GOT3 (cell line): Measurements from ENCODE around the gene DNAJB13.
"Not testable (repeated sequence)": the region's sequence is repeated elsewhere in the genome, so short reads cannot be mapped to it uniquely, and the experiment has no call there.

Experiments
- DNase-seq: peaks from one replicate; lab custom pipeline; 2025; ENCODE audit warnings: mixed read lengths; lab: John Stamatoyannopoulos, UW

The DNAJB13 gene

GRCh38 chr11:73977856-73978519 is 27.2 kb downstream of the DNAJB13 start:
- no peak for DNase-seq

GRCh38 chr11:73978576-73979086 is 27.8 kb downstream of the DNAJB13 start:
- DNase-seq, result no peak

GRCh38 chr11:73980001-73980961 is 29.5 kb downstream of the DNAJB13 start:
- DNase-seq, result no peak

- no peak for DNase-seq
Measured at GRCh38 chr11:73981051-73981805, 30.4 kb downstream of the DNAJB13 start.

GRCh38 chr11:73982595-73982989 is 31.8 kb downstream of the DNAJB13 start, which contains the start of gene UCP2:
TSS of gene UCP2 (minus strand) at chr11:73982843. CDS start at chr11:73978378, 4,465 bp downstream.
- DNase-seq, result peak; percentile 61

GRCh38 chr11:73982990-73983740 is 32.3 kb downstream of the DNAJB13 start:
- DNase-seq, result peak; percentile 61

GRCh38 chr11:73983741-73984538 is 33.1 kb downstream of the DNAJB13 start:
- DNase-seq, result no peak

- not testable (repeated sequence) for DNase-seq
Measured at GRCh38 chr11:73985661-73986060, 34.8 kb downstream of the DNAJB13 start.

GRCh38 chr11:73988227-73988626 is 37.4 kb downstream of the DNAJB13 start:
- no peak for DNase-seq

GRCh38 chr11:73989156-73989555 is 38.3 kb downstream of the DNAJB13 start:
- no peak for DNase-seq

- DNase-seq, result no peak
Measured at GRCh38 chr11:73990730-73991129, 39.9 kb downstream of the DNAJB13 start.

- no peak for DNase-seq
Measured at GRCh38 chr11:73991471-73992006, 40.7 kb downstream of the DNAJB13 start.

- no peak for DNase-seq
Measured at GRCh38 chr11:73995247-73995646, 44.4 kb downstream of the DNAJB13 start.

GRCh38 chr11:73995731-73996130 is 44.9 kb downstream of the DNAJB13 start:
- no peak for DNase-seq

GRCh38 chr11:73996161-73996747 is 45.4 kb downstream of the DNAJB13 start:
- DNase-seq, result no peak

GRCh38 chr11:73997120-73997770 is 46.4 kb downstream of the DNAJB13 start:
- DNase-seq, result no peak

GRCh38 chr11:73998846-73999575 is 48.2 kb downstream of the DNAJB13 start:
- no peak for DNase-seq

- no peak for DNase-seq
Measured at GRCh38 chr11:73999581-74000306, 48.9 kb downstream of the DNAJB13 start.
